GM12878 (cell line): Measurements from ENCODE around the gene MGAT4B. TPM values are rescaled to one million over a fixed set of nuclear protein-coding genes. Genes with fewer than 3 reads are reported as not detected.

ENCODE experiments used
- CEBPB ChIP-seq, 2 experiments: fragments of 150-350 bp in 1 of 2; IDR thresholded peaks; 2 replicates each; pipeline ENCODE4 v1.6.1; 2012 to 2014; ENCODE audit warnings: low read depth in 2 of 2, low read length in 2 of 2, borderline replicate concordance in 1 of 2, inconsistent platforms in 1 of 2
- CTCF ChIP-seq, 3 experiments: IDR thresholded peaks in 2 of 3; conservative IDR thresholded peaks in 1 of 3; 2 replicates each; pipeline ENCODE4 v1.5.1; 2011; ENCODE audit warnings: low read depth in 3 of 3, low read length in 3 of 3, mild to moderate bottlenecking in 3 of 3, control low read depth in 2 of 3, moderate library complexity in 2 of 3, inconsistent platforms in 1 of 3, mixed read lengths in 1 of 3; ENCODE audit not compliant: control insufficient read depth in 2 of 3, insufficient read depth in 1 of 3; ENCODE audit errors: extremely low read depth in 1 of 3
- EGR1 ChIP-seq, 2 experiments: IDR thresholded peaks; 1 replicate in 1 of 2; 2 replicates in 1 of 2; pipeline ENCODE4 v1.6.1; 2011 to 2012; ENCODE audit warnings: low read depth in 2 of 2, low read length in 2 of 2, borderline replicate concordance in 1 of 2, mild to moderate bottlenecking in 1 of 2, moderate library complexity in 1 of 2
- EP300 ChIP-seq, 2 experiments: fragments of 150-350 bp in 1 of 2; IDR thresholded peaks; 2 replicates each; pipeline ENCODE4 v1.6.1; 2011 to 2012; ENCODE audit warnings: low read depth in 2 of 2, low read length in 2 of 2, borderline replicate concordance in 1 of 2, improper control_type of control experiment in 1 of 2, inconsistent platforms in 1 of 2; ENCODE audit not compliant: control insufficient read depth in 1 of 2
- HDAC2 ChIP-seq: fragments of 200-600 bp; sonication (generic); IDR thresholded peaks from 2 replicates; pipeline ENCODE4 v1.6.1; 2017
- KLF5 ChIP-seq: fragments of 450-650 bp; IDR thresholded peaks from 2 replicates; pipeline ENCODE4 v1.6.1; 2014; ENCODE audit warnings: mild to moderate bottlenecking; ENCODE audit not compliant: partially characterized antibody
- SIX5 ChIP-seq: IDR thresholded peaks from 2 replicates; pipeline ENCODE4 v1.6.1; 2011; ENCODE audit warnings: mild to moderate bottlenecking, low read depth, low read length, moderate library complexity; ENCODE audit not compliant: severe bottlenecking
- SP1 ChIP-seq: IDR thresholded peaks from one replicate; pipeline ENCODE4 v1.6.1; 2011; ENCODE audit warnings: low read depth, low read length
- SREBF2 ChIP-seq: IDR thresholded peaks from 2 replicates; pipeline ENCODE4 v1.6.1; 2012; ENCODE audit warnings: mild to moderate bottlenecking, low read length
- SUZ12 ChIP-seq: fragments of 200-600 bp; sonication (generic); IDR thresholded peaks from one replicate; pipeline ENCODE4 v1.6.1; 2018; ENCODE audit warnings: antibody characterized with exemption, mild to moderate bottlenecking; ENCODE audit not compliant: unreplicated experiment
- TCF3 ChIP-seq: IDR thresholded peaks from 2 replicates; pipeline ENCODE4 v1.6.1; 2012; ENCODE audit warnings: low read depth, mild to moderate bottlenecking, low read length, borderline replicate concordance; ENCODE audit not compliant: insufficient read depth
- YBX1 ChIP-seq: fragments of 450-650 bp; IDR thresholded peaks from 2 replicates; pipeline ENCODE4 v1.6.1; 2016; ENCODE audit warnings: antibody characterized with exemption
- ZNF24 ChIP-seq: fragments of 450-650 bp; IDR thresholded peaks from 2 replicates; pipeline ENCODE4 v1.6.1; 2017; ENCODE audit warnings: antibody characterized with exemption, mild to moderate bottlenecking
- polyA plus RNA-seq, 11 experiments: library from polyadenylated mRNA; depleted of rRNA in 4 of 11; unstranded in 6 of 11; stranded (reverse) in 5 of 11; fragments of >200 nt; fragmentation: Nextera tagmentation in 4 of 11; fragmentation: Illumina TruSeq in 1 of 11; extraction: Ambion mirVana in 4 of 11; extraction: Trizol in 1 of 11; gene quantifications; 1 replicate in 1 of 11; 2 replicates in 10 of 11; pipeline versions ENCODE4 v1.2.1 to v1.2.3, GENCODE V29; 2011 to 2016; ENCODE audit warnings: inconsistent platforms in 2 of 11, missing spikeins in 2 of 11, low read depth in 1 of 11
- total RNA-seq, 4 experiments: library from RNA; depleted of rRNA in 3 of 4; stranded (reverse); fragments of >200 nt in 3 of 4; fragmentation: Illumina TruSeq in 1 of 4; extraction: Trizol in 1 of 4; gene quantifications; 2 replicates each; pipeline versions ENCODE4 v1.2.1 to v1.2.3, GENCODE V29; 2013 to 2021

The MGAT4B gene
- total and polyA plus RNA-seq, 10 of the 15 experiments (the other 5 are each of a cell fraction or from before 2014, with no cell fraction given) = 0.60 to 82.5 (median 34.4) TPM; not detected in 1

GRCh38 chr5:179806250-179807048 is at the start of gene MGAT4B (continued):
- TF ChIP-seq TCF3 (0 out of 2 replicates have a peak, but pooled peaks have one; percentile 44), SP1 (peak; percentile 94), KLF5 (no peak), SUZ12 (no peak), ZNF24 (peak; percentile 49; the same call in 1 of the 2 replicates), HDAC2 (no peak), CTCF (IDR thresholded peaks at IDR 0.05 in 2 of 3, conservative IDR thresholded peaks at IDR 0.05 in 1 of 3; ENCODE audit: control insufficient read depth in 2 of 3, extremely low read depth in 1 of 3, insufficient read depth in 1 of 3, low read depth in 3 of 3, low read length in 3 of 3) (no peak), EGR1 (IDR thresholded peaks at IDR 0.05; ENCODE audit: borderline replicate concordance in 1 of 2, low read depth in 2 of 2, low read length in 2 of 2) (peak in 1 of 2 experiments; percentile 80; a peak in 2 of 3 replicates), EP300 (IDR thresholded peaks at IDR 0.05; ENCODE audit: borderline replicate concordance in 1 of 2, control insufficient read depth in 1 of 2, low read depth in 2 of 2, low read length in 2 of 2) (0 out of 4 replicates have a peak, but pooled peaks of 1 of the 2 experiments have one; percentile 26), YBX1 (no peak), CEBPB (IDR thresholded peaks at IDR 0.05; ENCODE audit: borderline replicate concordance in 1 of 2, low read depth in 2 of 2, low read length in 2 of 2) (no peak), SIX5 (no peak), SREBF2 (no peak)
